Body of pancreas (tissue), 4 donors: ENCODE results near the gene TM9SF1. TPM values are rescaled to one million over a fixed set of nuclear protein-coding genes. Genes with fewer than 3 reads are reported as not detected.

Source experiments
- ATAC-seq: fragments of 150-250 bp; one replicate; pipeline ENCODE4 v1.9.1; 2016
- DNase-seq, 4 donors: peaks; one replicate each; pipeline ENCODE4 v3.0.0-alpha.2; 2019
- H3K27ac ChIP-seq, 4 donors: fragments of 200-600 bp; sonication (generic); 1 replicate in 3 of 4; 2 replicates in 1 of 4; pipeline versions ENCODE4 v1.5.1 to v1.6.1; 2016 to 2019; ENCODE audit warnings: mild to moderate bottlenecking in 1 of 4, mixed read lengths in 1 of 4, moderate library complexity in 1 of 4
- H3K27me3 ChIP-seq, 2 donors: fragments of 200-600 bp; sonication (generic); one replicate each; pipeline ENCODE4 v1.6.0; 2016; ENCODE audit warnings: mild to moderate bottlenecking in 1 of 2
- H3K36me3 ChIP-seq, 2 donors: fragments of 200-600 bp; sonication (generic); replicated peaks in 1 of 2; 2 replicates each; pipeline ENCODE4 v1.5.1; 2016; ENCODE audit warnings: low read depth in 2 of 2; ENCODE audit not compliant: insufficient read depth in 1 of 2
- H3K4me1 ChIP-seq: fragments of 200-600 bp; sonication (generic); one replicate; pipeline ENCODE4 v1.6.0; 2016
- H3K4me3 ChIP-seq, 2 donors: fragments of 200-600 bp; sonication (generic); 1 replicate in 1 of 2; 2 replicates in 1 of 2; pipeline ENCODE4 v1.5.1; 2016 to 2019
- H3K9me3 ChIP-seq, 3 donors: fragments of 200-600 bp; sonication (generic); 1 replicate in 2 of 3; 2 replicates in 1 of 3; pipeline ENCODE4 v1.5.1; 2016
- CTCF ChIP-seq, 7 experiments: fragments of 450-650 bp in 4 of 7; fragments of 200-600 bp in 3 of 7; sonication (generic) in 3 of 7; IDR thresholded peaks; one replicate each; pipeline ENCODE4 v1.5.1; 2016 to 2019; ENCODE audit warnings: antibody characterized with exemption in 7 of 7
- POLR2A ChIP-seq, 3 donors: fragments of 450-650 bp; IDR thresholded peaks; one replicate each; pipeline ENCODE4 v1.6.1; 2016; ENCODE audit warnings: antibody characterized with exemption in 3 of 3, mild to moderate bottlenecking in 2 of 3
- WGBS, 2 donors: methylation state at CpG; one replicate each; pipeline ENCODE4 v1.1.5; 2017; 5-methylcytosine and 5-hydroxymethylcytosine counted together
- intact Hi-C: fragments of 100-400 bp; cut with DNase I; formaldehyde crosslinking; loops from one replicate; pipeline ENCODE4 v1.15.1; 2023
- total RNA-seq, 2 donors: library from RNA; depleted of rRNA; stranded (reverse); fragments of >200 nt; gene quantifications; one replicate each; pipeline ENCODE4 v1.1.0, GENCODE V29; 2016

The TM9SF1 gene
- total RNA-seq, 2 donors from 2014 or later, result 57.9 to 59.7 TPM

- Histone ChIP-seq H3K27me3 (no peaks in the 10 kb centered on the region), H3K27ac (no peak overlapping the region), H3K9me3 (no peaks in the 10 kb centered on the region), H3K4me1 (peaks cover 36% of the 10 kb centered on the region), H3K36me3 (peaks cover 0 to 16% of the 10 kb centered on the region in 2 donors), H3K4me3 (no peak overlapping the region)
- WGBS, 2 donors, result 93 to 94% methylated on average over 3 of the region's 3 CpGs
- no peak for ATAC-seq
- TF ChIP-seq POLR2A (IDR thresholded peaks at IDR 0.05), result no peak
- TF ChIP-seq CTCF (IDR thresholded peaks at IDR 0.05), result no peak
- intact Hi-C loops, result no loop called here
- no peak for DNase-seq
These were observed 45.8 kb downstream of the TM9SF1 start for GRCh38 chr14:24149302-24149969.

GRCh38 chr14:24147761-24148428 lies 47.3 kb downstream of the TM9SF1 start:
- intact Hi-C loops, result no loop called here
- Histone ChIP-seq H3K4me1 (peaks cover 36% of the 10 kb centered on the region), H3K27me3 (no peaks in the 10 kb centered on the region), H3K36me3 (peaks cover 0 to 16% of the 10 kb centered on the region in 2 donors), H3K4me3 (peak overlapping the region; percentile 87 to 96), H3K27ac (peak overlapping the region; percentile 76 to 87 (median 80)), H3K9me3 (no peaks in the 10 kb centered on the region)
- DNase-seq, result no peak
- TF ChIP-seq POLR2A (IDR thresholded peaks at IDR 0.05) (no peak), CTCF (IDR thresholded peaks at IDR 0.05) (no peak)
- ATAC-seq, result no peak
- WGBS, 2 donors, result 4 to 9% methylated on average over 13 to 27 of the region's 29 CpGs

GRCh38 chr14:24146978-24147760 lies 48.1 kb downstream of the TM9SF1 start, which contains the start of gene RNF31:
Gene RNF31, plus strand, starts transcription at chr14:24147498. Its CDS starts 201 bp downstream, at chr14:24147699.
- H3K4me3 ChIP-seq, result peak within 1 kb of the TSS; percentile 87 to 96
- peak within 1 kb of the TSS; percentile 78 to 93 (median 84) for H3K27ac ChIP-seq
- TF ChIP-seq CTCF (IDR thresholded peaks at IDR 0.05) (peak in 1 of 7 experiments; percentile 3), POLR2A (IDR thresholded peaks at IDR 0.05) (peak in 2 of 3 donors; percentile 67 to 76)
- peaks cover 0 to 16% of the 10 kb centered on the region in 2 donors for H3K36me3 ChIP-seq
- H3K27me3 ChIP-seq, result no peaks in the 10 kb centered on the region
- H3K9me3 ChIP-seq, result no peaks in the 10 kb centered on the region
- peaks cover 41% of the 10 kb centered on the region for H3K4me1 ChIP-seq
- 0 to 2% methylated on average over 33 to 44 of the region's 57 CpGs for WGBS, 2 donors
- intact Hi-C loops, result no loop called here
- peak; percentile 98 to 99 (median 98) for DNase-seq
- peak; percentile 93 for ATAC-seq

GRCh38 chr14:24146453-24146977 lies 48.7 kb downstream of the TM9SF1 start, which contains the start of gene PSME2:
Gene PSME2, minus strand, starts transcription at chr14:24146610. Its CDS starts 29 bp downstream, at chr14:24146581.
- peaks cover 45% of the 10 kb centered on the region for H3K4me1 ChIP-seq

More at GRCh38 chr14:24146453-24146977, 48.7 kb downstream of the TM9SF1 start, which contains the start of gene PSME2:
- intact Hi-C loops, result no loop called here
- no peaks in the 10 kb centered on the region for H3K9me3 ChIP-seq
- no peaks in the 10 kb centered on the region for H3K27me3 ChIP-seq
- peak within 1 kb of the TSS; percentile 78 to 93 (median 84) for H3K27ac ChIP-seq
- H3K36me3 ChIP-seq, result peaks cover 0 to 13% of the 10 kb centered on the region in 2 donors
- ATAC-seq, result peak; percentile 76
- WGBS, 2 donors, result 0% methylated on average over 20 to 25 of the region's 25 CpGs
- peak within 1 kb of the TSS; percentile 87 to 96 for H3K4me3 ChIP-seq
- peak; percentile 94 to 98 (median 97) for DNase-seq
- TF ChIP-seq CTCF (IDR thresholded peaks at IDR 0.05) (peak in 3 of 7 experiments; percentile 4 to 26 (median 16)), POLR2A (IDR thresholded peaks at IDR 0.05) (peak in 2 of 3 donors; percentile 10 to 30)
